ENCODE measurements around the gene ARHGAP45.

- no peak for TF ChIP-seq CTCF (IDR thresholded peaks at IDR 0.05; ENCODE audit: control extremely low read depth in 1 of 3, insufficient read depth in 1 of 3, low read depth in 1 of 3, low read length in 3 of 3)
- no peak for TF ChIP-seq BCL11A (IDR thresholded peaks at IDR 0.05; ENCODE audit: low read depth in 2 of 2, low read length in 2 of 2)
- no peak for TF ChIP-seq JUND (IDR thresholded peaks at IDR 0.05; ENCODE audit: low read length)
These were observed 24.1 kb upstream of the ARHGAP45 start for GRCh38 chr19:1042689-1043511.
